SK-N-DZ (cell line): ENCODE data around the gene ADARB2. TPM values are rescaled to one million over a fixed set of nuclear protein-coding genes. Genes with fewer than 3 reads are reported as not detected.
"Not testable (repeated sequence)": the region's sequence is repeated elsewhere in the genome, so short reads cannot be mapped to it uniquely, and the experiment has no call there.

Experiments
- DNase-seq: peaks from one replicate; pipeline ENCODE4 v3.0.0-alpha.2; 2015; ENCODE audit warnings: low spot score
- polyA plus RNA-seq, 2 experiments: library from polyadenylated mRNA; depleted of rRNA; stranded (reverse); fragments of >200 nt; gene quantifications; 2 replicates each; pipeline ENCODE4 v1.2.3, GENCODE V29; 2014

Gene ADARB2
- polyA plus RNA-seq (2014; cell fraction: cytosol; rRNA removed), result 0.26 and 0.98 TPM in 2 replicates
- polyA plus RNA-seq (2014; cell fraction: nucleus; rRNA removed), result 1.1 TPM in 2 replicates

DNA sequence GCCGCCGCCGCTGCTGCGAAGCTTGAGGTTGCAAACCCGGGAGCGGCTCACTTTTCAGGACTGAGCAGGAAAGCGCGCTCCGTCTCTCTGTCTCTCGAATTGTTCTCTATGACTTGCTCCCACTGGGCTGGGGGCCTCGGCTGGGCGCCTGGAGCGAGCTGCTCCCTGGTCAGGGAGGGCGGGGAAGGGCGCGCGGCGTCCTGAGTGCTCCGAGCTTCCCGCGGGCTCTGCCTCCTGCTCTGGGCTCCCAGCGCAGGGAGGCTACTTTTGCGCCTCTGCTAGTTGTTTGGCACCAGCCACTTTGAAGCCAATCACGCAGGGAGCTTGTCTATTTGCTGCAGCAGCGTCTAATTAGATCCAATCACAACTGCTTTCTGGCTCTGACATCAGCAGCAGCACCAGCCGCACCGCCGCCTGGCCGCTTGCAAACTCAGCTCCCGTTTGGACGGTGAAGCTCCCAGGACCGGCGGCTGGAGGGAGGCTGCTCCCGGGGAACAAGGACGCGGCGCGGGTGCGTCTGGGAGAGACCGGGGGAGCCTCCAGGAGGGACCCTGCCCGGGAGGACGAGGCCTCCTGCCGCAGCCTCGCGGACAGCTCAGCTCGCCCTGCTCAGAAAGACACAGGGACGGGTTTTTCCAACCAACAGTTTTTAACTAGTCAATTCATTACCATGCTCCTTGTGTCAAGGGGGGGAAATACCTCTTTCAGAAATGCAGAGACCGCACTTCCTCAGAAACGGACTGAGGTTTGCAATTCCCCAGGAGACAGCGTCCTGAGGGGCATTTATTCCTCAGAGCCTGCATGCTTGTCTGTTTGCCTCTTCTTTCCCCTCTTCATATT, at the start of gene ADARB2:
TSS of gene ADARB2 (minus strand) at position 304 of the 840 bp plus-strand sequence.
- peak; percentile 84 for DNase-seq

DNA sequence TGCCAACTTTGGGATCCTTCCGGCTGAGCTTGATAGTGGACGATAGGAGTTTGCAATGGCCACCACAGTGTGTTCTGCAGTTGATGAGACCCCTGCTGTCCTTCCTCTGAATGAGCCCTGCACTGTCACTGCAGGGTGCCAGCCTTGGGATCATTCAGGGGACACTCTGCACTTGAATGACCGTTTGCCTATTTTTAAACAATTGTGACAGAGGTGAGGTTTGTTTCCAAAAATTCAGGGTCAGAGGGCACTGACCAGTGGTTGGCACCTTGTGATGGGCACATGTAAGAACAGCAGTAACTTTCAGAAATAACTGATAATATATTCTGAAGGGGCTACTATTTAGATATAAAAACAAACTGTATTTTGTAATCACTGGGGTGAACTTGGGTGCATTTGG, 48.5 kb upstream of the ADARB2 start:
- no peak for DNase-seq

DNA sequence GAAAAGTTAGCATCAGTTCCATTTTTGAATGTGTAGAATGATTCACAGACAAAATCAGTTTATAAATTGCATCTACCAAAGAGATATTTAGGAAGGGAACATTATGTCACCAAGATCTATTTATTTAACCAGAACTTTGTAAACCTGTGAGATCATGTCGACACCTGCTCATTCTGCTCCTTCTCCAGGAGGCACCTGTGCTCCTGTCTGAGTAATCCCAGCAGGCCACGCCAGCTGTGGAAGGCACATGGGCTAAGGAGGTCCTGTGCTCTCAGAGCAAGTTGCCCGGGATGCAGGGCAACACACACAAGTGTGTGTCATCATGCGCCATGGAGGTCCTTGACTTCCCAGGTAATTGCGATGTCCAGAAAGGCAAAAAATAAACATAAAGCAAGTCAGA, 45.5 kb upstream of the ADARB2 start:
- no peak for DNase-seq

DNA sequence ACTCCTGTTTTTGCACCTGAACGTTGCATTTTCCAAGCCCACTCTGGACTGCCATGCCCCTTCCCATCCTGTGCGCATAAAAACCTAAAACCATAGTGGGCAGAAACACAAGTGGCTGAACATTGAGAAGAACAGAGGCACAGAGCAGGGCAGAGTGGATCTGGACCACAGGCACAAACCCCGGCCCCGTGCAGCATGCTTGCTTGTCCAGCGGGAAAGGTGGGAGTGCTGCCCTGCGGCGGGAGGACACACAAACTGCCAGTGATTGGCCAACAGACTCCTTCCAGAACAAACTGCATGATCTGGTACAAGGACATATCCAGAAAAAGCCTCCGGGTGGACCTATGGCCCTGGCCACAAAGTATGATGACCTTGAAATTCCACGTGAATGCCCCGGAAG, 42.5 kb upstream of the ADARB2 start:
- DNase-seq, result no peak

DNA sequence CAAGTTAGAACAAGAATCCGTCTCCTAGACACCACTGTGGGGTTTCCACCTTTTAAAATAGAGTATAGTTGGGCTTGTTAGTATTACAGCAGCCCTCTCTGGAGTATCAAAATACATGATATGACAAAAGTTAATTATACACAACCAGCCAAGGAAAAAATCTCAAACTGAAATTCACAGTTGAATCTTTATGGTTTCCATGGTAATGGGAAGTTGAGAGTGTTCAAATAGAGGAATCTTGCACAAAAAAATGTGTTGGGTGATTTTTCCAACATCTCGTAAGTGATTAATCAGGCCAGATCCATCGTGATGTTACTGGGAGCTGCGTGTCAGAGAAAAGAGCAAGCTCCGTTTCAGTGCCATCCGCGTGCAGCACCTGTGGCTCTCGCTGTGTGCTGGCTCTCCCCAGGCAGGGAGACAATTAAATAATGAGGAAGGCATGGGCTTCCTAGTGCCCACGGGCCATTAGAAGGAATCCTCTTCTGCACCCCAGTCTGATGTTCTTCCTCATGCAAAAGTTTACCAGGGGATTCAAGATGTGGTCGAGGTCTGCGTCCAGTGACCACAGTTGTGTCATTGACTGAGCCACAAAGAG, 41.1 kb upstream of the ADARB2 start:
- no peak for DNase-seq

DNA sequence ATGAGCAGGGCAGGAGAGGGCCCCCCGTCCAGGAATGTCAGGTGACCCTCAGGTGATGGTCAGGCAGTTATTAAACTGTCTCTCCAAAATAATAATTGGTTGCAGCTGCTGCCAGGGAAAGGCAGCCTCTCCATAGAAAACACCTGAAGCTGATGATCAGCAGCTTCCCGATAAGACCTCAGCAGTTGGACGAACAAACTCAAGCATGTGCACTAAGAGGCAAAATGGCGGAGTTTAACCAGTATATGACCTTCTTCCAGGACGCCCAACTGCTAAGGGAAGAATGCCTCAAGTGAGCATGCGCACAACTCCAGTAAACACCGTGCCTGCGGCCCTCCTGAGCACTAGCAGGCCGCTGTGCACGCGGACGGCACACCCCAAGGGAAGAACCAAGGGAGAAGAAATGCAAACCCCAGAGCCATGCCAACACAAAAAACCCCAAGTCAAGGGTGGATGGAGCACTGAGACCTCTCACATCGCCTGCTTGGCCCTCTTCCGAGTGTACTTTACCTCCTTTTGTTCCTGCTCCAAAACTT, 38.9 kb upstream of the ADARB2 start:
- DNase-seq, result no peak

DNA sequence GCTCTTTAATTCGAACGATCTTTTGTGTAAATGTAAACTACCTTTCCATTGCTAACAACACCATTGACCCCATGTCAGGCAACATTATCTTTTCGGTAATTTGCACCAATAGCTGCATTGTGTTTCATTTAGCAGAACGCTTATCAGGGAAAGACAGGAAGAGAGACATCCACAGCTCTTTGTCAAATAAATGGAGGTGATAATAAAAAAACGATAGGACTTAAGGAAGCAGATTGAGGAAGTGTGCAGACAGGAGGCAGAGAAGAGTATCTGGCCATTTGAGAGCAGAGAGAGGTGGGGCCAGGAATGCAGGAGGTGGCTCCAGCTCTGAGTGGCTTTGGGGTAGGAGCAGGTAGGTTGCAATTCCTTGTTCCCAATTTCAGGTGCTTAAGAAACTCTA, 37.5 kb upstream of the ADARB2 start:
- no peak for DNase-seq

DNA sequence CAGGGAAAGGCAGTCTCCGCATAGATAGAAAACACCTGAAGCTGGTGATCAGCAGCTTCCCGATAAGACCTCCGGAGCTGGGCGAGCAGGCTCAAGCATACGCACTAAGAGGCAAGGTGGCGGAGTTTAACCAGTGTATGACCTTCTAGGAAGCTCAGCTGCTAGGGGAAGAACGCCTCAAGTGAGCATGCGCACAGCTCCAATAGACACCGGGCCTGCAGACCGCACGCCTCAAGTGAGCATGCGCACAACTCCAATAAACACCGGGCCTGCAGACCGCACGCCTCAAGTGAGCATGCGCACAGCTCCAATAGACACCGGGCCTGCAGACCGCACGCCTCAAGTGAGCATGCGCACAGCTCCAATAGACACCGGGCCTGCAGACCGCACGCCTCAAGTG, 35.9 kb upstream of the ADARB2 start:
- DNase-seq, result not testable (repeated sequence)

DNA sequence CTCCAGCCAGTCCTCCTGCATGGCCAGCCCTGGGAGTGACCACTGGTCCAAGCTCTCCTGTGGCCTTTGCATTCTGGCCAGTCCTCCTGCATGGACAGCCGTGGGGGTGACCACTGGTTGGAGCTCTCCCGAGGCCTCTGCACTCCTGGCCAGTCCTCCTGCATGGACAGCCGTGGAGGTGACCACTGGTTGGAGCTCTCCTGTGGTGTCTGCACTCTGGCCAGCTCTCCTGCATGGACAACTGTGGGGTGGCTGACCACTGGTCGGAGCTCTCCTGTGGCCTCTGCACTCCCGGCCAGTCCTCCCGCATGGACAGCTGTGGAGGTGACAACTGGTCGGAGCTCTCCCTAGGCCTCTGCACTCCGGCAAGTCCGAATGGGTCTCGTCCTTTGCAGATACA, 28.7 kb upstream of the ADARB2 start:
- DNase-seq, result no peak

DNA sequence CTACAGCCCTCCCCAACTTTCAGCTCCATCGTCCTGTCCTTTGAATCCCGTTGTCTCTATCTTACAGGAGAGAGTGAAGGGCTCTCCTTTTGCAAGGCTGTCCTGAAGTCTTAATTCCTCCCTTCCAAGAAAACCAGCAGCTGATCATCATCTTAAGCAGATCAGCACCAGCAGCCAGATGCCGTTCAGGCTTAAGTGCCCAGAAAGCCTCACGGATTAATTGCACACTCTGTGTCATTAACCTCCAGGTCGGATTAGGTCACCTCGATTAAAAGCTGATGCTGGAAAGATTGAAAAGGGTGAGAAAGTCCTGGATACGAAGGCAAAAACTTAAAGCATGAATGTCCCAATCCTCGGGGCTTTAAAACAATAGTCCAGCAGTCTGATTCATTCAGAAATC, 24.8 kb upstream of the ADARB2 start:
- DNase-seq, result no peak

DNA sequence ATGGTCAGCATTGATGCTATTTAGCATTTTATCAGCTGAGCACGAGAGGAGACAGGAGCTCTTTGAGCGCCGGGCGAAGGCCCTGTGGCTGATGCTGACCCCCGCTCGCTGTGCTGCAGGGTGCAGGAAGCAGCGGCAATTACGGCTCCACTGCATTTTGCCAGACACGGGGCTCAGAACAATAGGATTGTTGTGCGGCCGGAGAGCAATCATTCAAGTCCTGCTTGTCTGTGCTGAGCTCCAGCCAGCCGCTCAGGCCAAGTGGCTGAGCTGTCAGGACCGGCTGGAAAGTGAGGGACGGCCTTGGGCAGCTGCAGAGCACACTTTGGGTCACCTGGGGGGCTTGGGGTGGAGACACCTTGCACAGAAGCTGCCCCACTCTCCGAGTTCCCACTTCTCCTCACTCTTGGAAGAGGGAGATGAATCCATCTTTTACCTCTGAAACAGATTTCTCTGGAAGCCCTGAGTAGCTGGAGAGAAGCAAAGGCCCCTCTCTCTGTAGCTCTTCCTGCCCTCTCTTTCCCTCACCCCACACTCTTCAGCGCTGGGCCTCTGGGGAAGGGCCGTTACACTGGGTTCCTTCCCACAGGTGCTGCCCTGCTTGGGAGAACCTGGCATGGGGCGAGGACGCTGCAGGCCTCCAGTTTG, 17.3 kb upstream of the ADARB2 start:
- DNase-seq, result no peak

DNA sequence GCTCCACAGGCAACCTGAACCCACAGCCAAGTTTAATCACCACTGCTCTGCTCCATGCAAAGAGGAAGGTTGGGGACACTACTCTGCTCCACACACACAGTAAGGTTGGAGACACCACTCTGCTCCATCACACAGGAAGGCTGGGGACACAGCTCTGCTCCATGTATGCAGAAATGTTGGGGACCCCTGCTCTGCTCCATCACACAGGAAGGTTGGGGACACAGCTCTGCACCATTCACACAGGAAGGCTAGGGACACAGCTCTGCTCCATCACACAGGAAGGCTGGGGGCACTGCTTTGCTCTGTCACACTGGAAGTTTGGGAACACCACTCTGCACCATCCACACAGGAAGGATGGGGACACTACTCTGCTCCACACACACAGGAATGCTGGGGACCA, 14.8 kb upstream of the ADARB2 start:
- DNase-seq, result no peak

DNA sequence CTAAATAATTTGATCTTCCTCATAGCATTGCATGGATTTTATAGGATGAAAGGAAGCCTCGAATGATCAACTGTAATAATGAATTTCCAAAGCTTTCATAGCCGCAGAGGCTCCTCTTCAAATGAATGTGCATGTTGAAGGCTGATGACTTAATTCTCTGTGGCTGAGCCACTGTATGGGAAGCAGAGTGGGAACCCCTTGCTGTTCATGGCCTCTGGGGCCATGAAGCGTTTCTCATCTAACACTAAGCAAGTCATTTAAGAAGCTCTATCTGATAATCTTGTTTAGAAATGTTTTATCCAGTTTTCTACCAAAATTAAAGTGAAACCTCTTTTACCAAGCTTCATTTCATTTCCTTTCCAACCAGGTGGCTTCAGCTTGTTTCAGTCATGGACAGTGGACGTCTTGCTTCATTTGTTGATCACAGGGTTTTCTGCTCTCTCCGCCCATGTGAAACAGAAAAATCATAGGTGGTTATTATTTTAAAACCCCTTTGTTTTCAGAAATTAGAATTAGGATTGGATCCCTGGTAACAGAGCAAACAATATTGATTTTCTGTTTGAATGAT, 10.3 kb upstream of the ADARB2 start:
- DNase-seq, result no peak

DNA sequence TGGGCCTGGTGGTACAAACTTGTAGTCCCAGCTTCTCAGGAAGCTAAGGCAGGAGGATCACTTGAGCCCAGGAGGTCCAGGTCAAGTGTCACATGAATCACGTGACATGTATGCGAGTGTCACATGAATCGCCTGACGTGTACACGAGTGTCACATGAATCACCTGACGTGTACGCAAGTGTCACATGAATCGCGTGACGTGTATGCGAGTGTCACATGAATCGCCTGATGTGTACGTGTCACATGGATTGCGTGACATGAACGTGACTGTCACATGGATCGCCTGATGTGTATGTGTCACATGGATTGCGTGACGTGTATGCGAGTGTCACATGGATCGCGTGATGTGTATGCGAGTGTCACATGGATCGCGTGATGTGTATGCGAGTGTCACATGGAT, 9.5 kb upstream of the ADARB2 start:
- no peak for DNase-seq

DNA sequence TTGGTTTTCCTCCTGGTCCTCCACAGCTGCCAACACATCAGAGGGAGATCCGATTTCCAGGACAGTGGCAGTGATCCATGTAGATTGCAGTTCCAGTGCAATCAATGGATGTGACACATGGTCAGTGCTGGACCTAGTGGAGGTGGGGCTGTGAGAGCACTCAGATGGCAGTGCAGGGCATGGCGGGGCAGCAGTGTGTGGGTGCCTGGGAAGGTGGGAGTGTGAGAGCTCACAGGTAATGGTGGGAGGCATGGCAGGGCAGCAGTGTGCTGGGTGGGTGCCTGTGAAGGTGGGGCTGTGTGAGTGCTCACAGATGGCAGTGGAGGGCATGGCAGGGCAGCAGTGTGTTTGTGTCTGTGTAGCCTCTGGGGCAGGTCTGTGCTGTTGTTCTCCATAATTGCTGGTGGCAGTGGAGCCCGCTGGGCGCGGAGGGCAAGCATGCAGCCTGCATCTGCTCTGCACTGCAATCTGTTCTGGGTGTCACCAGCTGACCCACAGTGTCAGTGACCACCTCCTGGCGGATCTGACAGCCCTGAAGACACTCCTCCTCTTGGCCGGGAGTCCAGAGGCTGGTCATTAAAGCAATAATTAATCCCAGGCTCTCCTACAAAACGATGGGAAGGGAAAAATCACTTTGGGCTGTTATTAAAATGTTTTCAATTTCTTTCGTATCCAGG, 8.6 kb upstream of the ADARB2 start:
- no peak for DNase-seq

DNA sequence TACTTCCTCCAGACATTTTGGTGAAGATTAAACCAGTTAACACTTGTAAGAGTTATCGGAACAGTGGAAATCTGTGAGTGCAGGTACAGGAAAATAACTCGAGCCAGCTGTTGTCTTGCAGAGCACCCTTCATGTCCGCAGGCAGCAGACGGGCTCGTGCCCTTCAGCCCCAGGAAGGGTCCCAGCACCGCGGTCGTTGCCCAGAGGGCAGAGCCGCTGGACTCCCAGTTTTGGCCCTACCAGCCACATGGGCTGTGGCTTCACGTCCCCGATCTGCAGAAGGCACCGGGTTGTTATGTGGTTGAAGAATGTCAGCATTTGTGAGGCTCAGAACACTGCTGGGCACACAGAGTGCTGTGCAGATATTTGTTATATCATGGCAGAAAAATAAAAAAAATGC, 7.2 kb upstream of the ADARB2 start:
- no peak for DNase-seq

DNA sequence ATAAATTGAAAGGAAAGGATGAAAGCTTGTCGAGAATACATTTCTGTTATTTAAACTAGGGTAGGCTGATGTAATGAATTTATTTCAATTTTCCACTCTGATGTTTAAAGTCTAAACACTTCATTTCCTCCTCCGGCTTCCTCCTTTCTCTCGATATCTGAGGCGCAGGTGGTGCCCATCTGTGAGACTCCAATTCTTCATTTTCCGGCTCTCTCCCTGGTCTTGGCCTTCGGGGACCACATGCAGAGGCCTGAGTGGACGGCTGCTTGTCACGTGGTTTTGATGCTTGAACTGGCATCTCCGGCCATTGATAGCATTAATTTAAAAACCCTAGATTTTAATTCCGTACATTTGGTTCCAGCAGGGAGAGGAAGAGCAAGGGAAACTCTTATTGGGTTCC, 5.8 kb upstream of the ADARB2 start:
- DNase-seq, result no peak

DNA sequence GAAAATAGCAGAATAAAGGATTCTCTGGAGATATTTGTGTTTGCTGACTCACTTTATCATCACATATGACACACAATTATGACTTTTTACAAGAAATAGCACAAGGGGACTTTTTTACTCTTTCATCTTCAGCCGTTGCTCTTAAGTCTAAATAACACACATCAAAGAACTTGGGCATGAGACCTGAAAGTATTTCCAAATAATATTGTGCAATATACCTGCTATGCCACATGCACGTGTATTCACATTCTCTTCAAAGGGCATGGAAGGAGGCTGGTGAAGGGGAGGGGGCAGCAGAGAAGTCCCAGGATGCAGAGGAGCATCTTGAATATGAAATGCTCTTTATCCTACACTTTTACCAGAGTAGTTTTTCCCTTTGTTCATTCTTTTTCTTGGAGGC, 4.1 kb upstream of the ADARB2 start:
- DNase-seq, result no peak

DNA sequence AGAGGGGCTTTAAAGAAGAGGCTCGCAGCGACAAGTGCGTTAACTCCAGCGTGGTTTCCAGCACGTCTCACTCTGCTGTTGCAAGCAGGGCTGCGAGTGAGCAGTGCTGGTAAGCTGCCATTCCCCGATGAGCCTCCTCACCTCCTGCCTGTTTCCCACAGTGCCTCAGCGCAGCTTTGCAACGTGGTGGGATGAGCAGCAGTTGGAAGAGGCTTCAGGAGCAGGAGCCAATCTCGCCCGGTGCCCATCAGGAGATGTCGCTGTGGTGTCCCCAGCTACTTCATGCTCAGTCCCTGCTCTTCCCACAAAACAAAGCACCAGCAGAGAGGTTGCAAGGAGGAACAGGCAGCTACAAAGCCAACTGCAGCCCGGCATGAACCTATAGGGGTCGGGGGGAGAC, 2.4 kb upstream of the ADARB2 start:
- DNase-seq, result no peak

DNA sequence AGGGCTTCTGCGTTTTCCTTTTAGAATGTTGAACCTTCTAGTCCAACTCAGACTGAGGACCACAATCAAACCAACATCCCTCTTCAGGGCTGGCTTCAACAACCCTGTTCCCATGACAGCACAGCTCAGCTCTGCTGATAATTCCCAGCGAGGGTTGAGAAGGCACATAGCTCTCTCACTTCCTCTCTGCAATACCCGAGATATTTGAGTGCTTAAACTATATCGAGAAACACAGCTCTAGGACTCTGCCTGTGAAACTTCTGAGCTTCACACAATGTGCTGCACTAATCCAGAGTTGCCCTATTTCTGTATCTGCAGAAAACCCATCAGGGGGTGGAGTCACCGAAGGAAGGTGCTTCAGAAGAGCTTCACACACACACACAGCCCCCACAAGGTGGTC, 1.6 kb upstream of the ADARB2 start:
- DNase-seq, result no peak

DNA sequence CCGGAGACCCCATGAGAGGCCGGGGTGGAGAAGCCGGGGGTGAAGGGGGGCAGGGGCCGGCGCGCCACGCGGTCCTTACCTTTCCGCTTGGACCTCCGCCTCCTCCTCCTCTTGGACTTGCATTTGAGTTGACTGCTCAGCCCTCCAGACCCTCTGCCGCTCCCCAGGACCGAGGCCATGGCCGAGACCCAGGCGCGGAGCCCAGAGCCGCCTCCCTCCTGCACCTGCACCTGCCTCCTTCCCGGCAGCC, 428 bp downstream of the ADARB2 start:
- no peak for DNase-seq
